ENCODE results near the gene ARHGAP10. TPM values are rescaled to one million over a fixed set of nuclear protein-coding genes. Genes with fewer than 3 reads are reported as not detected.

The ARHGAP10 gene
- total RNA-seq, 1 experiment from 2014 or later: 11.7 TPM

DNA sequence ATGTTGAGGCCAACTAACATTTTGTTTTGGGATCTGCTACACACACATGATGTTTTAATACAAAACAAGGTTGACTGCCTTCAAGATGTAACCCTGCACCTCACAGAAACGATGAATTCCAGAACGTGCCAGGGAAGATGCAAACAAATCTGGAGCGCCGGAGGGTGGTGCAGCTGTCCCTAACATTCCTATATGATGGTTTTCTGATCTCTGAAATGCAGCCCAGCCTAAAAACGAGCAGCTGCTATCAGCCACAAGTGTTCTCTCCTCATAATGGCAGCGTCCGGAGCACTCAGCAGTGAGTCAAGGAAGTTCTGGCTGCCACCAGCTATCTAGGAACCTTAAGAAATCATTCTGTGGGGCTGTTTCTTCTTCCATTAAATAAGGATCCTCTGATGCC is 376.9 kb downstream of the ARHGAP10 start:
- H3K27ac ChIP-seq (ENCODE audit: low read length): no peak overlapping the region
- no peaks in the 10 kb centered on the region for H3K27me3 ChIP-seq (ENCODE audit: control insufficient read depth, insufficient read depth, low read length)
- BruUV-seq (replicated peaks): no TSS peak
- no peak for ATAC-seq
- no peaks in the 10 kb centered on the region for H3K9me3 ChIP-seq (ENCODE audit: control insufficient read depth, insufficient read depth, low read depth, low read length)
- H3K36me3 ChIP-seq (ENCODE audit: control insufficient read depth, insufficient read depth, low read length): no peaks in the 10 kb centered on the region
- TF ChIP-seq CTCF (IDR thresholded peaks at IDR 0.05) (no peak), TCF7L2 (IDR thresholded peaks at IDR 0.05; ENCODE audit: low read depth, low read length) (no peak), POLR2AphosphoS5 (IDR thresholded peaks at IDR 0.05; ENCODE audit: low read depth, low read length) (no peak), REST (IDR thresholded peaks at IDR 0.05; ENCODE audit: insufficient read depth in 1 of 2, low read depth in 2 of 2, low read length in 1 of 2) (no peak), SIN3A (IDR thresholded peaks at IDR 0.05; ENCODE audit: borderline replicate concordance, insufficient read depth, low read depth, low read length) (no peak)
- intact Hi-C loops (cut with micrococcal nuclease; ENCODE audit: unreplicated experiment): no loop called here
- ChIA-PET CTCF (no interaction called here), POLR2A (no interaction called here)
- H3K4me3 ChIP-seq (ENCODE audit: low read depth in 2 of 2, low read length in 2 of 2): no peak overlapping the region
- no peaks in the 10 kb centered on the region for H3K4me1 ChIP-seq (ENCODE audit: control insufficient read depth, insufficient read depth, low read length)
- no peak for DNase-seq (ENCODE audit: low read depth, low spot score)
- in situ Hi-C loops (cut with HindIII; ENCODE audit: low pct_unique_long_range_greater_than_20kb, low sequenced_read_pairs): no loop called here

GRCh38 chr4:148109216-148109615 is 377.3 kb downstream of the ARHGAP10 start:
- ChIA-PET POLR2A (no interaction called here), CTCF (no interaction called here)
- DNase-seq (ENCODE audit: low read depth, low spot score): no peak
- TF ChIP-seq CTCF (IDR thresholded peaks at IDR 0.05) (no peak), REST (IDR thresholded peaks at IDR 0.05; ENCODE audit: insufficient read depth in 1 of 2, low read depth in 2 of 2, low read length in 1 of 2) (no peak)
- Histone ChIP-seq H3K27ac (ENCODE audit: low read length) (no peak overlapping the region), H3K4me3 (ENCODE audit: low read depth in 2 of 2, low read length in 2 of 2) (no peak overlapping the region), H3K4me1 (ENCODE audit: control insufficient read depth, insufficient read depth, low read length) (no peaks in the 10 kb centered on the region), H3K27me3 (ENCODE audit: control insufficient read depth, insufficient read depth, low read length) (no peaks in the 10 kb centered on the region), H3K9me3 (ENCODE audit: control insufficient read depth, insufficient read depth, low read depth, low read length) (no peaks in the 10 kb centered on the region), H3K36me3 (ENCODE audit: control insufficient read depth, insufficient read depth, low read length) (no peaks in the 10 kb centered on the region)
- no peak for ATAC-seq
- no TSS peak for BruUV-seq (replicated peaks)
- in situ Hi-C loops (cut with HindIII; ENCODE audit: low pct_unique_long_range_greater_than_20kb, low sequenced_read_pairs) (no loop called here), intact Hi-C loops (cut with micrococcal nuclease; ENCODE audit: unreplicated experiment) (no loop called here)

All from Panc1 (cell line).